NAMALWA (cell line): Measurements from ENCODE around the gene ZNF546.
"Not testable (repeated sequence)": the region's sequence is repeated elsewhere in the genome, so short reads cannot be mapped to it uniquely, and the experiment has no call there.

Experiments used
- DNase-seq: peaks from one replicate; pipeline ENCODE4 v3.0.0-alpha.2; 2015; ENCODE audit warnings: low spot score

The ZNF546 gene

DNA sequence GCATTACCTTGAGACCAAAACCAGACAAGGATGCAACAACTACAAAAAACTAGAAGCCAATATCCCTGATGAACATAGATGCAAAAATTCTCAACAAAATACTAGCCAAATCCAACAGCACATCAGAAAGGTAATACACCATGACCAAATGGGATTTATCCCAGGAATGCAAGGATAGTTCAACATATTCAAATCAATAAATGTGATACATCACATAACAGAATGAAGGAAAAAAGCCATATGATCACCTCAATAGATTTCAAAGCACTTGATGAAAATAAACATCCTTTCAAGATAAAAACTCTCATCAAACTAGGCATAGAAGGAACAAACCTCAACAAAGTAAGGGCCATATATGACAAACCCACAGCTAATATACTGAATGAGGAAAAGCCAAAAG, 10.2 kb upstream of the ZNF546 start:
- DNase-seq = no peak

DNA sequence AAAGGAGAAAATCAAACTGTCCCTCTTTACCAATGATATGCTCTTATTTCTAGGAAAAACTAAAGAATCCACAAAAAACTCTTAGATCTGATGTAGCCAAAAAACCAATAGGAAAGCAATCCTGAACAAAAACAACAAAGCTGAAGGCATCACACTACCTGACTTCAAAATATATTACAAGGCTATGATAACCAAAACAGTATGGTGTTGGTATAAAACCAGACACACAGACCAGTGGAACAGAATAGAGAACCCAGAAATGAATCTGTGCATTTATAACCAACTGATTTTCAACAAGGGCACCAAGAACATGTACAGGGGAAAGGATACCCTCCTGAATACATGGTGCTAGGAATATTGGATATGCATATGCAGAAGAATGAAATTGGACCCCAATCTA, 9.7 kb upstream of the ZNF546 start:
- DNase-seq = no peak

DNA sequence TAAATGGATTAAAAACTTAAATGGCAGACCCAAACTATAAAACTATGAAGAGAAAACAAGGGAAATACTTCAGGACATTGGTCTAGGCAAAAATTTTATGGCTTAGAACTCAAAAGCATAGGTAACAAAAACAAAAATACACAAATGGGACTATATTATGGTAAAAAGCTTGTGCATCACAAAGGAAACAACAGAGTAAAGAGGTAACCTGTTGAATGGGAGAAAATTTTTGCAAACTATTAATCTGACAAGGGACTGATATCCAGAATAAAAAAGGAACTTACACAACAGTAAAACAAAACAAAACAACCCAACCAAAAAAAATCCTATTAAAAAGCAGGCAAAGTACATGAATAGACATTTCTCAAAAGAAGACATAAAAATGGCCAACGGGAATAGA, 9.3 kb upstream of the ZNF546 start:
- no peak for DNase-seq

DNA sequence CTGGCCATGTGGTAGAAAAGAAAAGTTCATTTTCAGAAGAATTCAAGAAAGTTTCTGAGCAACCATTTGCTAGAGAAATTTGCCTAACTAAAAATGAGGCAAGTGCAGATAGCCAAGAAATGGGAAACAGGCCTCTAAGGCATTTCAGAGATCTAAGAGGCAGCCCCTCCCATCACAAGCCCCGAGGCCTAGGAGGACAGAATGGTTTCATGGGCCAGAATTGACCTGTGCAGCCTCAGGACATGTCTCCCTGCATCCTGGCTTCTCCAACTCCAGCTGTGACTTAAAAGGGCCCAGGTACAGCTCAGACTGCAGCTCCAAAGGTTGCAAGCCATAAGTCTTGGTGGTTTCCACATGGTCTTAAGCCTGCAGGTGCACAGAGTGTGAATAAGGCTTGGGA, 3.3 kb upstream of the ZNF546 start:
- no peak for DNase-seq

DNA sequence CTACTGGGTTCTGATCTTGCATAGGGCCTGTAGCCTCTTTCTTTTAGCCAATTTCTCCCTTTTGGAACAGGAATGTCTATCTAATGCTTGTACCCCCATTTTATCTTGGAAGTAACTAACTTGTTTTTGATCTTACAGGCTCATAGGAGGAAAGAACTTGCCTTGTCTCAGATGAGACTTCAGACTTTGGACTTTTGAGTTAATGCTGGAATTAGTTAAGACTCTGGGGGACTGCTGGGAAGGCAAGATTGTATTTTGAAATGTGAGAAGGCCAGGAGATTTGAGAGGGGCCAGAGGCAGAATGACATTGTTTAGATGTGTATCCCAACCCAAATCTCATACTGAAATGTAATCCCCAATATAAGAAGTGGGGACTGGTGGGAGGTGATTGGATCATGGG, 2.5 kb upstream of the ZNF546 start:
- no peak for DNase-seq

DNA sequence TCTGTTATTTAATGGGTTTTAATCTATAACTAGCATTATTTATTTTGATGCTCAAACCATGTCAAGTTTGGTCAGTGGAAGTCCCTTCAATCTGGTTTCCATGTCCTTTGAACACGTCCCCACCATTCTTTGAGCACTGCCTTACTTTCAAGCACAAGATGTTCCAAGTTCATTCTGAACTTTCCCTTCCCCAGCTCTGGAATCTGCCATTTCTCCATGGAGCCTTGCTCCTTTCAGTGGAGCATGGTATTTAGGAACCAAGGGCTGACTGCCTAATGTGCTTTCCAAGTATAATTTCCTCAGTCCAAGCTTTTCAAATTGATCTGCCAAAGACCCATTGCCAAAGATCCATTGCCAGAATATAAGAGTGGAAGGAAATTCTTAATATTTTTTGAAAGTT, 1.1 kb upstream of the ZNF546 start:
- DNase-seq = no peak

DNA sequence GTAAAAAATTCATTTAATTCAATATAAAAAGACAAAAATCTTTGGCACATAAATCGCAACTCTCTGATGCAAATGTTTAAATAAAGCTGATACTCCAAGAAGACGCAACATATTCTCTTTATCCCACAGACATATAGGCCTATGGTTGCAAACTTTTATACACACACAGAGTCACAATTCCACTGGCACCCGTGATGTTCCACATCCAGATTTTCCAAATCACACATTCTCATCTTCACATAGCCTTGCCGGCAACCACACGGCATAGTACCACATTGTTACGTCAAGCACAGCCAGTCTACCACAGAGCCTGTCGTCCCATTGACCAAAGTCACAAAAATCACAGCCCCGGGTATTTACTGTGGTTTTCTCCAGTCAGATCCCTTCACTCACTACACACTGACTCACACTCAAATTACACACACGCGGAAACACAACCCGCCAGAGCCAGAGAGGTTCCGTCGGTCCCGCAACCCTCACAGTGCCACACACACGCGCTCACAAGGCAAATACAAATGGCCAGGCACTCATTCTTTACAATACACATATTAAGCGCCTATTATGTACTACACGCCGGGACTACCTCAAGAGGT, 546 bp upstream of the ZNF546 start:
- peak; percentile 72 for DNase-seq

DNA sequence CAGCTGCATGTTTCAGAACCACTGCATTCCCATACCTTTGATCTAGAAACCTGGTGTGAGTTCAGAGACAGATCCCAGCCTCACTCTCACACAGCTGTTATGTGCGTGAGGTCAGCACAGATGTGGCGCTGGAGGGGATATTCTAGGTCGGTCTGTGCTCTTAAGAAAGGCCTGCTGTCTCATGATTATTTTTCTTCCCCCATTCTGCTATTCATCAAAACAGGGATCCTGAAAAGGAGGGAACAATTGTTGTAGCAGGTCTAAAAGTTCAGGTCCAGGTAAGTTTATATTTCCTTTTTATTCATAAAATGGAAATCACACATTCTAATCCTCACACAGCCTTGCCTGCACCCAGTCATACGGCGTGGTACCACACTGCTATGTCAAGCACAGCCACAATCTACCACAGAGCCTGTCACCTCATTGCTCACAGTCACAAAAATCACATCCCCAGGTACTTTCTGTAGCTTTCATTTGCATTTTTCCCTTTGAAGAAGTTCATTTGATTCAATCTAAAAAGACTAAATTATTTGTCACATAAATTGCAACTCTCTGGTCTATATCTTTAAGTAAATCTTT, 867 bp downstream of the ZNF546 start:
- peak; percentile 56 for DNase-seq

DNA sequence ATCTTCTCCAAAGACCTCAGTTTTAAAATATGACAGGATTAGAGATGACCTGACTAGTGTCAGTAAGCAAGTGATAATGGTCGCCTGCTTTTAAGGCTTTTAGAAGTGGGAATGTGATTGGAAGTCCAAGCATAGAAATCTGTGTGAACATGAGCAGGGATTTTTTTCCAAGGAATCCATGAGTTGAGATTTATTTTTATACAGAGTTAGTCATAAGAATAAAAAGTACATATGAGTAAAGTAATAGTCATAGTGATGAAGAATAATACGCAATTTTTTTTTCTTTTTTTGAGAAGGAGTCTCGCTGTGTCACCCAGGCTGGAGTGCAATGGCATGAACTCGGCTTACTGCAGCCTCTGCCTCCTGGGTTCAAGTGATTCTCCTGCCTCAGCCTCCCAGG, 1.6 kb downstream of the ZNF546 start:
- DNase-seq = no peak

DNA sequence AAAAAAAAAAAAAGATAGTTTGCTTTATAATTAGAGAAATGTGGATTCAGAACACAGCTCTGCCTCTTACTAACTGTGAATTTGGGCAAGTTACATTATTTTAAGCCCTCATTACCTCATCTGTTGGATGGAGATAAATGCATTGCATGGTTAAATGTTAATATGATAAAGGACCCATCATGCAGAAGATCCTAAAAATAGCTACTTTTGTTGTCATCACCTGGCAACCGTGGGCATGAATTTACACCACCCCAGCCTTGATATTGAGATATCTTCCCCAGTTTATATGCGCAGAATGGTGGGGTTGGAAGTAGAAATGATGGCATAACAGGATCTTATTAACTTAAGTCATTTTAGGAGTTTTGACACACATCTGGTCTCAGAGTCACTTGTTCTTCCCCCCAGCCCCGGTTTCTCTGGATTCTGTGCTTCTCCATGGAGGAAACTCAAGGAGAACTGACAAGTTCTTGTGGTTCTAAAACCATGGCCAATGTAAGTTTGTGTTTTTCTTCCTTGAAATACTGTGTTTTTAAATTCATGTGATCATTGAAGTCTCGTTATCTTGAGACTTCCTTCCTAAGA, 8.9 kb downstream of the ZNF546 start:
- no peak for DNase-seq

DNA sequence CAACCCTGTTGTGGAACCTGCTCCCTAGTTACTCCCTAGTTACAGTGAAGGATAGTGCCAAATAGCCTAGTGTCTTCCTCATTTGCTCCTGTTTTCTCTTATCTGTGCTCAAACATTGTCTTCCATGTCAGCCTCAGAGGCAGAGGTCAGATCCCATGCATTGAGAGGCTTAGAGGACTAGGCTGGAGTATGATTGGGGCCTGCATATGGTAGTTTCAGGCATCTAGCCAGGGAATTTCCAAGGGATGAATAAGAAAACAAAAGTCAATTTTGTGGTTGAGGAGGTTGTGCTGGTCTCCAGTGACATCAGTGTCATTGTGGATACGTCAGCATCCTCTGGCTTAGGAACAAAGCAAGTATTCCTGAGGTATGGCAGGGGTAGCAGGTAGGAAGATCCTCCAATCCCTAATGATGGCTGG, 9.4 kb downstream of the ZNF546 start:
- no peak for DNase-seq

DNA sequence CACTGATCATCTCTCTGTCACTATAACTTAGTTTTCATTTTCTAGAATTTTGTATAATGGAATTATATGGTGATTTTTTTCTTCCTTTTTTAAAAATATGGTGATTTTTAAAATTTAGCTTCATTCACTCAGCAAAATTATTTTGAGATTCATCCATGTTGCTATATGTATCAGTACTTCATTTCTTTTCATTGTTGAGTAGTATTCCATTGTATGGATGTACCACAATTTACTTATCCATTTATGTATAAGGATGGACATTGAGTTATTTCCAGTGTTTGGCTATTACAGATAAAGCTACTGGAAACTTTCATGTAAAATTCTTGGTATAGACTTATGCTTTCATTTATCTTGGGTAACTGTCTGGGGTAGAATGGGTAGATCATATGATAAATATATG, 12.8 kb downstream of the ZNF546 start:
- no peak for DNase-seq

DNA sequence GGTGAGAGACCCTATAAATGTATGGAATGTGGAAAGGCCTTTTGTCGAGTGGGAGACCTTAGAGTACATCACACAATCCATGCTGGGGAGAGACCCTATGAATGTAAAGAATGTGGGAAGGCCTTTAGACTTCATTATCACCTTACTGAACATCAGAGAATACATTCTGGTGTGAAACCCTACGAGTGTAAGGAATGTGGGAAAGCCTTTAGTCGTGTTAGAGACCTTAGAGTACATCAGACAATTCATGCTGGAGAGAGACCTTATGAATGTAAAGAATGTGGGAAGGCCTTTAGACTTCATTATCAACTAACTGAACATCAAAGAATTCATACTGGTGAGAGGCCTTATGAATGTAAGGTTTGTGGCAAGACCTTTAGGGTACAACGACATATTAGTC, 17.1 kb downstream of the ZNF546 start:
- no peak for DNase-seq

DNA sequence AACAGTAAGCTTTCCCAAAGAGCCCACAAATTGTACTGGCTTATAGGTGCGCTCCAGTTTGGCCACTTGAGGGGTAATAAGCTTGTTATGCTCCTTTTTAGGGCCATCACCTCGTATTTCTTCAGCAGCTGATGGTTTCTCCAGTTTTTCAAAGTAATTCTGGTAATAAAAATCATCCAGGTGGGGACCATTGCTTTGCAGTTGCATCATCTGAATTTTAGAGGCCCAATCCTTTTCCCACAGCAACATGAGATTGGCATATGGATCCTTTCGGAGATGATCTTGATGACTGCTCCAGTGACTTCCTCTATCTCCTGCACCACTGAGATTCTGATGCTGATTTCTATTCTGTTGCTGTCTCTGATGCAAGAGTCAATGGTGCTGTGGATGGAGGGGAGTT, 27.1 kb downstream of the ZNF546 start:
- DNase-seq = no peak

DNA sequence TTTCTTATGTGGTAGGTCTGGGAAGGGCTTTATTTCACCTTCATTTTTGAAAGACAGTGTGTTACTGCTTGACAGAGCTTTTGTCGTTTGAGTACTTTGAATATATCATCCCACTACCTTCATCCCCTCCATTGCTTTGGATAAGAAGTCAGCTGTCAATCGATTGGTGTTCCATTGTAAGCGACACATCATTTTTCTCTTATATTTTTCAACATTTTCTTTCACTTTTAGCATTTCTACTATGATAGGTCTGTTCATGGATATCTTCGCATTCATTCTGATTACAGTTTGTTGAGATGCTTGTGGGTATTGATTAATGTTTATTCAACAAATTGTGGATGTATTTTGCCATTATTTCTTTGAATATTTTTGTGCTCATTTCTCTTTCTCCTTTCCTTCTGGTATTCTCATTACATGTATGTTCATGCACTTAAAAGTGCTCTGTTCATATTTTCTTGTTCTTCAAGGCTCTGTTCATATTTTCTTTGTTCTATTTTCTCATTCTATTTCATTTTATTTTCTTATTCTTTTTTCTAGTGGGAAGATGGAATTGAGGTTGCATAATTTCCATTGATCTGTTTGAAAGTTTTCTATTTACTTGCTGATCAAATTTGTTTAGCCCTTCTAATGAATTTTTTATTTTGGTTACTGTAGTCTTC, 29.2 kb downstream of the ZNF546 start:
- no peak for DNase-seq

DNA sequence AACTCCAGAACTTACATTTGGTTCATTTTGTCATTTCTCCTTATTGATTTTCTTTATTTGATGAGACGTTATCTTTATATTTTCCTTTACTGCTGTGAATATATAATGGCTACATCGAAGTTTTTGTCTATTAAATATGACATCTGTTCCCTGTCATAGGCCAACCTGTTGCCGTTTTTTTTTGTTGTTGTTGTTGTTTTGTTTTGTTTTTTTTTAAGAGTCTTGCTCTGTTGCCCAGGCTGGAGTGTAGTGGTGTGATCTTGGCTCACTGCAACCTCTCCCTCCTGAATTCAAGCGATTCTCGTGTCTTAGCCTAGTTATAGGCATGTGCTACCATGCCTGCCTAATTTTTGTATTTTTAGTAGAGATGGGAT, 29.7 kb downstream of the ZNF546 start:
- DNase-seq = no peak

DNA sequence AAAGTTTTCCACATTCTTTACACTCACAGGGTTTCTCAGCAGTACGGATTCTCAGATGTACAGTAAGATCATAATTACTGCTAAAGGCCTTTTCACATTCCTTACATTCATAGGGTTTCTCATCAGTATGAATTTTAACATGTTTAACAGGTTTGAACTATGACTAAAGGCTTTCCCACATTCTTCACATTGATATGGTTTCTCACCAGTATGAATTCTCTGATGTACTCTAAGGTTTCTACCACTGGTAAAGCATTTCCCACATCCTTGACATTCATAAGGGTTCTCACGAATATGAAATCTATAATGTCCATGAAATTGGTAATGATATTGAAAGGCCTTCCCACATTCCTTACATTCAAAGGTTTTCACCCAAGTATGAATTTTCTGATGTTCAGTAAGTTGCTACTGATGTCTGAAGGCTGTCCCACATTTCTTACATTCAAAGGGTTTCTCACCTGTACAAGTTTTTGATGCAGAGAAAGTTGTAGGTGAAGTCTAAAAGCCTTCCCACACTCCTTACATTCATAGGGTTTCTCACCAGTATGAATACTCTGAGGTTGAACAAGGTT, 37.2 kb downstream of the ZNF546 start:
- DNase-seq = no peak

DNA sequence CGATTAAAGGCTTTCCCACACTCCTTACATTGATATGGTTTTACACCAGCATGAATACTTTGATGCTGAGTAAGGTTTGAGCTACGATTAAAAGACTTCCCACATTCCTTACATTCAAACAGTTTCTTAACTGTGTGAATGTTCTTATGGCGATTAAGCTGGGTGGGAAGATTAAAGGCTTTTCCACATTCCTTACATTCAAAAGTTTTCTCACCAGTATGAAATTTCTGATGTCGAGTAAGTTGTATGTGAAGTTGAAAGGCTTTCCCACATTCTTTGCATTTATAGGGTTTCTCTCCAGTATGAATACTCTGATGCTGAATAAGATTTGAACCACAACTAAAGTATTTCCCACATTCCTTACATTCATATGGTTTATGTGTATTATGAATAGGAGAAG, 39.1 kb downstream of the ZNF546 start:
- no peak for DNase-seq

DNA sequence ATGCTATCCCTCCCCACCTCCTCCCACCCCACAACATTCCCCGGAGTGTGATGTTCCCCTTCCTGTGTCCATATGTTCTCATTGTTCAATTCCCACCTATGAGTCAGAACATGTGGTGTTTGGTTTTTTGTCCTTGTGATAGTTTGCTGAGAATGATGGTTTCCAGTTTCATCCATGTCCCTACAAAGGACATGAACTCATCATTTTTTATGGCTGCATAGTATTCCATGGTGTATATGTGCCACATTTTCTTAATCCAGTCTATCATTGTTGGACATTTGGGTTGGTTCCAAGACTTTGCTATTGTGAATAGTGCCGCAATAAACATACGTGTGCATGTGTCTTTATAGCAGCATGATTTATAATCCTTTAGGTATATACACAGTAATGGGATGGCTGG, 41.2 kb downstream of the ZNF546 start:
- not testable (repeated sequence) for DNase-seq

DNA sequence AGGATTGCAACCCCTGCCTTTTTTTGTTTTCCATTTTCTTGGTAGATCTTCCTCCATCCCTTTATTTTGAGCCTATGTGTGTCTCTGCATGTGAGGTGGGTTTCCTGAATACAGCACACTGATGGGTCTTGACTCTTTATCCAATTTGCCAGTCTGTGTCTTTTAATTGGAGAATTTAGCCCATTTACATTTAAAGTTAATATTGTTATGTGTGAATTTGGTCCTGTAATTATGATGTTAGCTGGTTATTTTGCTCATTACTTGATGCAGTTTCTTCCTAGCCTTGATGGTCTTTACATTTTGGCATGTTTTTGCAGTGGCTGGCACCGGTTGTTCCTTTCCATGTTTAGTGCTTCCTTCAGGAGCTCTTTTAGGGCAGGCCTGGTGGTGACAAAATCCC, 44.9 kb downstream of the ZNF546 start:
- not testable (repeated sequence) for DNase-seq

DNA sequence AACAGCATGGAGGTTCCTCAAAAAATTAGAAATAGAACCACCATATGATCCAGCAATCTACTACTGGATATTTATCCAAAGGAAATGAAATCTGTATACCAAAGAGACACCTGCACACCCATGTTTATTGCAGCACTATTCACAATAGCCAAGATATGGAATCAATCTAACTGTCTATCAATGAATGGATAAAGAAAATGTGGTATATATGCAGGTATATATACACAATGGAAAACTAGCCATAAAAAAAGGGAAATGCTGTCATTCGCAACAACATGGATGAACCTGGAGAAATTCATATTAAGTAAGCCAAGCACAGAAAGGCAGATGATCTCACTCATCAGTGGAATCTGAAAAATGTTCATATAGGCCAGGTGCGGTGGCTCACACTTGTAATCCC, 56.6 kb downstream of the ZNF546 start:
- DNase-seq = no peak

DNA sequence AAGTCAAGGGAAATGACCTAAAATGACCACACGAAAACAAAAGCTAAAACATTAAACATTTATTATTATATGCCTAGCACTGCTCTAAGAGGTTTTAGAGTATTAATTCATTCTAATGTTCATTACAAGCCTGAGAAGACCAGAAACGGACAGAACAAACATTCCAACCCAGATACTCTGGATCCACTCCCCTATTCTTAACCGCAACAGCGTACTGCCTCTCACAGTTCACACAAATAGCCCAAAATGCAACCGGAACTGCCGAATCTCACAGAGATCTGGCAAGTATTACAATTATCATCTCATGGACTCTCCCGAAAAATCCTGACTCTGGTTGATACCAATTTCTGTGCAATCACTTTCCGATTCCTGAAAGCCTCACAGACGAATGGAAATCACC, 57.8 kb downstream of the ZNF546 start:
- DNase-seq = no peak

DNA sequence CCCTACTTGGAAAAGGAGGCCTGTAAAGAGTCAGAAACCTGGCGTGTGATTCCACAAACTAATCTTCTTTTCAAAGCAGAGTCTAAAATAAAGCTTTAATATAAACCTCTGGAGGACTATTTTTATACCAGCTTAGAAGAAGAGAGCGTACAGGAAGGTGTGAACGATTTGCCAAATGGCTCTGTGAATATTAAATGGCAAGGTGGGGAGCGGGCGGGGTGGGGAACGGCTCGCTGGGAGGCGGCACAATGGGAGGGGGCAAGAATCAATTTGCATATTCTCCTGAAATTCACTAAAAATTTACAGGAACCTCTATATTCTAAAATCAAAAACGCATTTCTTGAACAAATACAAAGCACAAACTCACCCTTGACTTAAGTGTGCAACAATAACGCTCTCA, 58.2 kb downstream of the ZNF546 start:
- no peak for DNase-seq
